Measurements from ENCODE around the gene CCDC136. TPM values are rescaled to one million over a fixed set of nuclear protein-coding genes. Genes with fewer than 3 reads are reported as not detected.

Gene CCDC136
- total RNA-seq: 1 to 10 TPM; 8.8 to 8.9 TPM

GRCh38 chr7:128791121-128791971, at the start of gene CCDC136:
CCDC136 (plus strand) TSS chr7:128791968; CDS start chr7:128792412, 444 bp downstream.
- intact Hi-C loops (cut with micrococcal nuclease): loop anchor here (2.0 to 5.0 kb wide), 2 partner anchors 54 to 71 kb away; partner anchors contain the start of genes ATP6V1F and CALU
- POLR2A ChIA-PET: no interaction called here
- DNase-seq: peak; percentile 83
- Mint-ChIP-seq H3K36me3 (no peaks in the 10 kb centered on the region), H3K4me3 (peak within 1 kb of the TSS; percentile 77), H3K4me1 (ENCODE audit: low read depth) (no peaks in the 10 kb centered on the region), H3K27ac (no peak within 1 kb of the TSS), H3K27me3 (no peaks in the 10 kb centered on the region), H3K9me3 (no peaks in the 10 kb centered on the region)
- CTCF ChIA-PET: interaction anchor here (1.0 kb wide), 1 partner anchor 53 kb away, joined by 3 read pairs; no protein-coding TSS in a partner anchor

GRCh38 chr7:128742206-128742605, 49.6 kb upstream of the CCDC136 start:
- H3K4me1 Mint-ChIP-seq (ENCODE audit: low read depth): peaks cover 56% of the 10 kb centered on the region
- H3K27ac Mint-ChIP-seq: no peak overlapping the region
- H3K27me3 Mint-ChIP-seq: no peaks in the 10 kb centered on the region
- DNase-seq: no peak
- H3K4me3 Mint-ChIP-seq: no peak overlapping the region
- no peaks in the 10 kb centered on the region for H3K9me3 Mint-ChIP-seq
- intact Hi-C loops (cut with micrococcal nuclease): no loop called here
- POLR2A ChIA-PET: no interaction called here
- H3K36me3 Mint-ChIP-seq: peaks cover 8% of the 10 kb centered on the region
- CTCF ChIA-PET: interaction anchor here (1.3 kb wide), 1 partner anchor 10 kb away, joined by 3 read pairs; no protein-coding TSS in a partner anchor

- peaks cover 57% of the 10 kb centered on the region for H3K4me1 Mint-ChIP-seq (ENCODE audit: low read depth)
- intact Hi-C loops (cut with micrococcal nuclease): no loop called here
- ChIA-PET POLR2A (no interaction called here), CTCF (no interaction called here)
- H3K36me3 Mint-ChIP-seq: peaks cover 12% of the 10 kb centered on the region
- no peaks in the 10 kb centered on the region for H3K9me3 Mint-ChIP-seq
- no peak for DNase-seq
- no peak overlapping the region for H3K27ac Mint-ChIP-seq
- no peaks in the 10 kb centered on the region for H3K27me3 Mint-ChIP-seq
- H3K4me3 Mint-ChIP-seq: no peak overlapping the region
Measured at GRCh38 chr7:128743112-128743772, 48.5 kb upstream of the CCDC136 start.

- Mint-ChIP-seq H3K27me3 (no peaks in the 10 kb centered on the region), H3K27ac (no peak overlapping the region), H3K9me3 (no peaks in the 10 kb centered on the region), H3K36me3 (peaks cover 22% of the 10 kb centered on the region), H3K4me3 (no peak overlapping the region), H3K4me1 (ENCODE audit: low read depth) (peaks cover 52% of the 10 kb centered on the region)
- no peak for DNase-seq
- ChIA-PET CTCF (no interaction called here), POLR2A (no interaction called here)
- intact Hi-C loops (cut with micrococcal nuclease): no loop called here
Measured at GRCh38 chr7:128744366-128744905, 47.3 kb upstream of the CCDC136 start.

GRCh38 chr7:128745706-128746105, 46.1 kb upstream of the CCDC136 start:
- intact Hi-C loops (cut with micrococcal nuclease): no loop called here
- H3K9me3 Mint-ChIP-seq: no peaks in the 10 kb centered on the region
- no peaks in the 10 kb centered on the region for H3K27me3 Mint-ChIP-seq
- peaks cover 43% of the 10 kb centered on the region for H3K4me1 Mint-ChIP-seq (ENCODE audit: low read depth)
- ChIA-PET CTCF (no interaction called here), POLR2A (no interaction called here)
- H3K36me3 Mint-ChIP-seq: peaks cover 26% of the 10 kb centered on the region
- DNase-seq: no peak
- H3K4me3 Mint-ChIP-seq: no peak overlapping the region
- H3K27ac Mint-ChIP-seq: no peak overlapping the region

GRCh38 chr7:128747327-128748079, 44.3 kb upstream of the CCDC136 start:
- intact Hi-C loops (cut with micrococcal nuclease): no loop called here
- no peak for DNase-seq
- H3K9me3 Mint-ChIP-seq: no peaks in the 10 kb centered on the region
- CTCF ChIA-PET: interaction anchor here (0.6 kb wide), 1 partner anchor 452 kb away, joined by 3 read pairs; no protein-coding TSS in a partner anchor
- peaks cover 28% of the 10 kb centered on the region for H3K4me1 Mint-ChIP-seq (ENCODE audit: low read depth)
- POLR2A ChIA-PET: interaction anchor here (1.3 kb wide), 1 partner anchor 9 kb away, joined by 4 read pairs; no protein-coding TSS in a partner anchor
- H3K27ac Mint-ChIP-seq: no peak overlapping the region
- H3K27me3 Mint-ChIP-seq: no peaks in the 10 kb centered on the region
- H3K36me3 Mint-ChIP-seq: peaks cover 24% of the 10 kb centered on the region
- no peak overlapping the region for H3K4me3 Mint-ChIP-seq

- H3K4me3 Mint-ChIP-seq: no peak overlapping the region
- no peaks in the 10 kb centered on the region for H3K9me3 Mint-ChIP-seq
- DNase-seq: no peak
- H3K4me1 Mint-ChIP-seq (ENCODE audit: low read depth): peaks cover 5% of the 10 kb centered on the region
- H3K27ac Mint-ChIP-seq: no peak overlapping the region
- CTCF ChIA-PET: interaction anchor here (0.7 kb wide), 1 partner anchor 257 kb away, joined by 3 read pairs; no protein-coding TSS in a partner anchor
- H3K27me3 Mint-ChIP-seq: no peaks in the 10 kb centered on the region
- intact Hi-C loops (cut with micrococcal nuclease): no loop called here
- H3K36me3 Mint-ChIP-seq: peaks cover 40% of the 10 kb centered on the region
- POLR2A ChIA-PET: no interaction called here
Measured at GRCh38 chr7:128752251-128752650, 39.5 kb upstream of the CCDC136 start.

- ChIA-PET POLR2A (interaction anchor here (0.5 to 0.6 kb wide), 2 partner anchors 85 to 88 kb away, joined by 3 to 5 read pairs; no protein-coding TSS in a partner anchor), CTCF (interaction anchor here (1.5 kb wide), 1 partner anchor 336 kb away, joined by 3 read pairs; no protein-coding TSS in a partner anchor)
Measured at GRCh38 chr7:128755075-128755818, 36.5 kb upstream of the CCDC136 start.

GRCh38 chr7:128755819-128756476, 35.8 kb upstream of the CCDC136 start:
- H3K4me1 Mint-ChIP-seq (ENCODE audit: low read depth): no peaks in the 10 kb centered on the region
- no peaks in the 10 kb centered on the region for H3K9me3 Mint-ChIP-seq
- ChIA-PET CTCF (interaction anchor here (1.3 to 1.6 kb wide), 3 partner anchors 12 to 336 kb away, joined by 3 to 4 read pairs (median 4); no protein-coding TSS in a partner anchor), POLR2A (interaction anchor here (0.5 kb wide), 1 partner anchor 86 kb away, joined by 5 read pairs; no protein-coding TSS in a partner anchor)
- no peaks in the 10 kb centered on the region for H3K27me3 Mint-ChIP-seq
- H3K36me3 Mint-ChIP-seq: peaks cover 28% of the 10 kb centered on the region
- no peak overlapping the region for H3K4me3 Mint-ChIP-seq
- DNase-seq: no peak
- intact Hi-C loops (cut with micrococcal nuclease): no loop called here
- no peak overlapping the region for H3K27ac Mint-ChIP-seq

More at GRCh38 chr7:128755075-128755818, 36.5 kb upstream of the CCDC136 start:
- H3K27me3 Mint-ChIP-seq: no peaks in the 10 kb centered on the region
- H3K36me3 Mint-ChIP-seq: peaks cover 29% of the 10 kb centered on the region
- no peak overlapping the region for H3K4me3 Mint-ChIP-seq
- no peaks in the 10 kb centered on the region for H3K9me3 Mint-ChIP-seq
- intact Hi-C loops (cut with micrococcal nuclease): no loop called here
- DNase-seq: no peak
- H3K4me1 Mint-ChIP-seq (ENCODE audit: low read depth): no peaks in the 10 kb centered on the region
- no peak overlapping the region for H3K27ac Mint-ChIP-seq

- H3K27ac Mint-ChIP-seq: no peak overlapping the region
- DNase-seq: no peak
- intact Hi-C loops (cut with micrococcal nuclease): no loop called here
- no peaks in the 10 kb centered on the region for H3K9me3 Mint-ChIP-seq
- no peaks in the 10 kb centered on the region for H3K27me3 Mint-ChIP-seq
- ChIA-PET POLR2A (no interaction called here), CTCF (interaction anchor here (1.6 kb wide), 1 partner anchor 11 kb away, joined by 4 read pairs; no protein-coding TSS in a partner anchor)
- no peak overlapping the region for H3K4me3 Mint-ChIP-seq
- peaks cover 30% of the 10 kb centered on the region for H3K36me3 Mint-ChIP-seq
- H3K4me1 Mint-ChIP-seq (ENCODE audit: low read depth): no peaks in the 10 kb centered on the region
Measured at GRCh38 chr7:128757203-128757602, 34.6 kb upstream of the CCDC136 start.

Measured in activated CD4-positive, alpha-beta memory T cell treated with anti-CD3 and anti-CD28 coated beads for 36 hours (primary cell).